Measurements from ENCODE around the gene FBXO38.

Gene FBXO38

DNA sequence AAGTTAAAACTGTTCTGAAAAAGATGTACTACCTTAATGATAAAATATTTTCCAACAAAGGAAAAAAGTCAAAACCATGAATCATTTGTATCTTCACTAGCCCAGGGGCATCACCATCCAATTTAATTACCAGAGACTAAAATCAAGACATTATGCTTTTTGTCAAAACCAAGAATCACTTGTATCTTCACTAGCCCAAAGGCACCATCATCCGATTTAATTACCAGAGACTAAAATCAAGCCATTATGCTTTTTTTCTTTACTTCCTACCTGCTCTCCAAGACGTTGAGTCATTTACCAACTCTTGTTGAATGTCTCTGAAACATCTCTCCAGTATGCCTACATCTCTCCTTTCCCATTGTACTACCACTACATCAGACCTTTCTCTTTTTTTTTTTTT is 37.9 kb downstream of the FBXO38 start:
- no peak for TF ChIP-seq CTCF (IDR thresholded peaks at IDR 0.05; ENCODE audit: borderline replicate concordance, insufficient read depth, low read depth, low read length)

DNA sequence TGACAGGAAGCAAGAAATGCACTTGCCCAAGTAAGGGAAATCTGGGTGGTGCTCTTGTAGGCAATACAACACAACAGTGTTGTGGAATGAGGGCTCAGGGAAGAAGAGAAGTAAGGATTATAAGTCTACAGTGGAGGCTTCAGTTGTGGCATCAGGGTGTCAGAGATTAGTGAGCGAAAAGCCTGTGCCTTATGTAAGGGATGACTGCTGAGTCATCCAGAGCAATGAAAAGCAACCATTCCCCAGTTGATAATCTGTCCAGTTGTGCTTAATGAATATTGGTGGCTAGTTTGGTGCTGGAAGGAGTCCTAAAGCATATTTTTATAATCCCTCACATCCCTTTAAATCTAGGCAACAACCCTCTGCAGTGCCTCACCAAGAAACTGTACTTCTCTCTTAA is 42.0 kb downstream of the FBXO38 start:
- TF ChIP-seq CTCF (IDR thresholded peaks at IDR 0.05; ENCODE audit: borderline replicate concordance, insufficient read depth, low read depth, low read length), result no peak
- no peak overlapping the region for H3K4me3 ChIP-seq (ENCODE audit: low read depth, low read length)

More for the DNA sequence above, 37.9 kb downstream of the FBXO38 start:
- H3K4me3 ChIP-seq (ENCODE audit: low read depth, low read length), result no peak overlapping the region

GRCh38 chr5:148426514-148426913 is 42.8 kb downstream of the FBXO38 start:
- no peak for TF ChIP-seq CTCF (IDR thresholded peaks at IDR 0.05; ENCODE audit: borderline replicate concordance, insufficient read depth, low read depth, low read length)
- H3K4me3 ChIP-seq (ENCODE audit: low read depth, low read length), result no peak overlapping the region

DNA sequence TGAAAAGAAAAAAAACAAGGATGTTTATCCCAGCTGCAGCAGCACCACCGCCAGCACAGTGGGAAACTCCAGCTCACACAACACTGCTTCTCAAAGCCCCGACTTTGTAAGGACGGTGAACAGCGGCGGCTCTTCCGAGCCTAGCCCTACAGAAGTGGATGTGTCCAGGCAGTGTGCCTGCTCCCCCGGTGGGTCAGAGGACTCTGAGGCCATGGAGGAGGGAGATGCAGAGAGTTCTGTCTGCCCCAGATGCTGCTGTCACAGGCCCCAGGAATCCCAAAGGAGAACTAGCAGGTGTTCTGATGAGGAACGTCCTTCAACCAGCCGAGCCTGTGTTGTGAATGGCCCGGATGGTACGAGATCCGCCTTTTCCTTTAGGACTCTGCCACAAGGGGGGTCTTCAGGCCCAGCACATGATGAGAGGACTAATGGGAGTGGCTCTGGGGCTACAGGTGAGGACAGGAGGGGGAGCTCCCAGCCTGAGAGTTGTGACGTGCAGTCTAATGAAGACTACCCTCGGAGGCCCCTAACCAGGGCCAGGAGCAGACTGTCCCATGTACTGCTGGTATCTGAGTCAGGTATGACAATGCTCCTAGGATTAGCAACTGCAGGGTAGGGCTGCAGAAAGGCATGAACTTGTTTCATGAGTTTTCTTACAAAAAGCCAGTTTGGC is 43.7 kb downstream of the FBXO38 start:
- H3K4me3 ChIP-seq (ENCODE audit: low read depth, low read length), result no peak overlapping the region
- TF ChIP-seq CTCF (IDR thresholded peaks at IDR 0.05; ENCODE audit: borderline replicate concordance, insufficient read depth, low read depth, low read length), result no peak

- no peak overlapping the region for H3K4me3 ChIP-seq (ENCODE audit: low read depth, low read length)
- no peak for TF ChIP-seq CTCF (IDR thresholded peaks at IDR 0.05; ENCODE audit: borderline replicate concordance, insufficient read depth, low read depth, low read length)
These were observed 45.1 kb downstream of the FBXO38 start for GRCh38 chr5:148428848-148429247.

DNA sequence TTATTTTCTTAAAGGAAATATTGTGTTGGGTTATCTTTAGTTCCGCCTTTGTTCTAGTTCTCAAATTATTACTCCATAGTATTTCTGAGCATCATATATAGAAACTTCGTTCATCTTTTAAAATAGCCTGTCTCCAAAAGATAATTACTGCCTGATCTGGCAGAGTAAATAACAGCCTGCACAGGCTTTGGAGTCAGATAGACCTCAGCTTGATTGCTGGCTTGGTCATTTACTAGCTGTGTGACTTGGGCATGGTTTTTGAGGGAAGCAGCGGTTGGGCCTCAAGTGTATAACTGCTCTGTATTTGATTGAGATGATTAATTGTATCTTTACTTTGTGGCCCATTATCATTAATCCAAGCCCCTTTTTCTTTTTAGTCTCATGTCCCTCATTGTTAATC is 50.1 kb downstream of the FBXO38 start:
- no peak overlapping the region for H3K4me3 ChIP-seq (ENCODE audit: low read depth, low read length)
- TF ChIP-seq CTCF (IDR thresholded peaks at IDR 0.05; ENCODE audit: borderline replicate concordance, insufficient read depth, low read depth, low read length), result no peak

DNA sequence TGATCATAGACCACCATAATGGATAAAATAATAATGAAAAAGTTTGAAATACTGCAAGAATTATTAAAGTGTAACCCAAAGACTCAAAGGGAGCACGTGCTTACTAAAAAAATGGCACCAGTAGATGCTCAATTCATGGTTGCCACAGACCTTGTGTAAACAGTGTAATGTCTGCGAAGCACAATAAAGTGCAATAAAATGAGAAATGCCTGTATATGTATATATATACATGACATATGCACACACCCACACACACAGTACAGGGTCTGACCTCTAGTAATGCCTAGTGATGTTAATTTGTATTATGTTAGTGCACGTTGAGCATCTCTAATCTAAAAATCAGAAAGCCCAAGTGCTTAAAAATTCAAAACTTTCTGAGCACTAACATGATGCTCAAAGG is 52.3 kb downstream of the FBXO38 start:
- TF ChIP-seq CTCF (IDR thresholded peaks at IDR 0.05; ENCODE audit: borderline replicate concordance, insufficient read depth, low read depth, low read length), result no peak
- no peak overlapping the region for H3K4me3 ChIP-seq (ENCODE audit: low read depth, low read length)

Data from GM12875 (cell line).